Tibial nerve (tissue), 4 donors: ENCODE results near the gene SETX. TPM values are rescaled to one million over a fixed set of nuclear protein-coding genes. Genes with fewer than 3 reads are reported as not detected.

ENCODE experiments used
- DNase-seq, 2 donors: peaks; one replicate each; pipeline ENCODE4 v3.0.0-alpha.2; 2019; ENCODE audit warnings: low spot score in 2 of 2
- H3K27ac ChIP-seq, 4 donors: fragments of 200-600 bp; sonication (generic) in 3 of 4; one replicate each; pipeline ENCODE4 v1.5.1; 2017 to 2019; ENCODE audit warnings: mild to moderate bottlenecking in 1 of 4
- H3K27me3 ChIP-seq, 2 donors: fragments of 200-600 bp; sonication (generic) in 1 of 2; one replicate each; pipeline versions ENCODE4 v1.5.1 to v1.6.0; 2017 to 2019
- H3K36me3 ChIP-seq, 3 donors: fragments of 200-600 bp; sonication (generic); one replicate each; pipeline ENCODE4 v1.5.1; 2018 to 2019
- H3K4me1 ChIP-seq, 4 donors: fragments of 200-600 bp; sonication (generic) in 3 of 4; one replicate each; pipeline ENCODE4 v1.5.1; 2017 to 2019
- H3K4me3 ChIP-seq, 4 donors: fragments of 200-600 bp; sonication (generic) in 3 of 4; one replicate each; pipeline ENCODE4 v1.5.1; 2017 to 2019; ENCODE audit warnings: mild to moderate bottlenecking in 1 of 4, moderate library complexity in 1 of 4
- H3K9me3 ChIP-seq, 4 donors: fragments of 200-600 bp; sonication (generic) in 3 of 4; one replicate each; pipeline ENCODE4 v1.5.1; 2017 to 2019
- CTCF ChIP-seq, 5 experiments: fragments of 200-600 bp in 3 of 5; fragments of 450-650 bp in 2 of 5; sonication (generic) in 3 of 5; IDR thresholded peaks; one replicate each; pipeline ENCODE4 v1.5.1; 2016 to 2019; ENCODE audit warnings: antibody characterized with exemption in 5 of 5, mild to moderate bottlenecking in 3 of 5, moderate library complexity in 2 of 5
- EP300 ChIP-seq, 2 donors: sonication (generic); formaldehyde crosslinking; IDR thresholded peaks; one replicate each; pipeline ENCODE4 v1.6.1; 2017; ENCODE audit warnings: antibody characterized with exemption in 2 of 2, mild to moderate bottlenecking in 1 of 2
- POLR2A ChIP-seq, 2 donors: fragments of 450-650 bp; IDR thresholded peaks; one replicate each; pipeline ENCODE4 v1.6.1; 2017; ENCODE audit warnings: antibody characterized with exemption in 2 of 2, mild to moderate bottlenecking in 2 of 2, moderate library complexity in 2 of 2
- WGBS, 2 donors: methylation state at CpG; one replicate each; pipeline ENCODE4 v1.1.5; 2018; 5-methylcytosine and 5-hydroxymethylcytosine counted together
- total RNA-seq, 4 donors: library from RNA; depleted of rRNA; stranded (reverse); fragments of >200 nt; gene quantifications; one replicate each; pipeline ENCODE4 v1.1.0, GENCODE V29; 2016

SETX gene
- total RNA-seq, 4 donors from 2014 or later, result 64.0 to 73.9 (median 65.1) TPM

GRCh38 chr9:132260846-132261245 is 93.9 kb downstream of the SETX start:
- TF ChIP-seq EP300 (IDR thresholded peaks at IDR 0.05), result no peak
- TF ChIP-seq CTCF (IDR thresholded peaks at IDR 0.05), result no peak
- no peak for TF ChIP-seq POLR2A (IDR thresholded peaks at IDR 0.05)
- peaks cover 4 to 46% (median 13%) of the 10 kb centered on the region in 3 donors for H3K36me3 ChIP-seq
- WGBS, 2 donors, result 74 to 79% methylated on average over 3 of the region's 3 CpGs

GRCh38 chr9:132250324-132251262 is 104.2 kb downstream of the SETX start:
- TF ChIP-seq POLR2A (IDR thresholded peaks at IDR 0.05) (no peak), EP300 (IDR thresholded peaks at IDR 0.05) (no peak), CTCF (IDR thresholded peaks at IDR 0.05) (no peak)
- H3K4me1 ChIP-seq, result peaks cover 0 to 6% (median 0%) of the 10 kb centered on the region in 4 donors
- H3K4me3 ChIP-seq, result no peak overlapping the region
- no peak for DNase-seq
- 91% methylated on average over 13 to 15 of the region's 20 CpGs for WGBS, 2 donors
- peaks cover 0 to 11% (median 0%) of the 10 kb centered on the region in 4 donors for H3K9me3 ChIP-seq
- H3K27me3 ChIP-seq, result peaks cover 0 to 21% of the 10 kb centered on the region in 2 donors
- no peak overlapping the region for H3K27ac ChIP-seq
- H3K36me3 ChIP-seq, result no peaks in the 10 kb centered on the region

More at GRCh38 chr9:132260846-132261245, 93.9 kb downstream of the SETX start:
- Histone ChIP-seq H3K9me3 (no peaks in the 10 kb centered on the region), H3K4me1 (peaks cover 0 to 11% (median 2%) of the 10 kb centered on the region in 4 donors), H3K4me3 (no peak overlapping the region), H3K27ac (no peak overlapping the region), H3K27me3 (no peaks in the 10 kb centered on the region)
- no peak for DNase-seq

- Histone ChIP-seq H3K27ac (no peak overlapping the region), H3K4me3 (no peak overlapping the region), H3K4me1 (peaks cover 0 to 14% (median 0%) of the 10 kb centered on the region in 4 donors), H3K27me3 (peaks cover 0 to 21% of the 10 kb centered on the region in 2 donors), H3K36me3 (no peaks in the 10 kb centered on the region), H3K9me3 (peaks cover 0 to 11% (median 0%) of the 10 kb centered on the region in 4 donors)
- no peak for DNase-seq
- WGBS, 2 donors, result 86 to 91% methylated on average over 4 to 8 of the region's 8 CpGs
- no peak for TF ChIP-seq CTCF (IDR thresholded peaks at IDR 0.05)
- no peak for TF ChIP-seq EP300 (IDR thresholded peaks at IDR 0.05)
- TF ChIP-seq POLR2A (IDR thresholded peaks at IDR 0.05), result no peak
These were observed 105.1 kb downstream of the SETX start for GRCh38 chr9:132249690-132250089.

GRCh38 chr9:132249123-132249522 is 105.7 kb downstream of the SETX start:
- H3K27me3 ChIP-seq, result peaks cover 0 to 21% of the 10 kb centered on the region in 2 donors
- WGBS, 2 donors, result 81 to 85% methylated on average over 3 to 6 of the region's 6 CpGs
- DNase-seq, result no peak

More at GRCh38 chr9:132249123-132249522, 105.7 kb downstream of the SETX start:
- no peaks in the 10 kb centered on the region for H3K36me3 ChIP-seq
- TF ChIP-seq POLR2A (IDR thresholded peaks at IDR 0.05), result no peak
- TF ChIP-seq EP300 (IDR thresholded peaks at IDR 0.05), result no peak
- no peak for TF ChIP-seq CTCF (IDR thresholded peaks at IDR 0.05)
- H3K9me3 ChIP-seq, result peaks cover 0 to 11% (median 0%) of the 10 kb centered on the region in 4 donors
- H3K4me1 ChIP-seq, result peaks cover 0 to 15% (median 0%) of the 10 kb centered on the region in 4 donors
- H3K27ac ChIP-seq, result no peak overlapping the region
- no peak overlapping the region for H3K4me3 ChIP-seq
